NCI-H510A treated with DMSO at 0.1 percent for 48 hours (cell line): ENCODE measurements around the gene IBA57.
A peak's percentile ranks its signal among the peaks of the same experiment; 100 is the strongest.
"Not testable (repeated sequence)": the region's sequence is repeated elsewhere in the genome, so short reads cannot be mapped to it uniquely, and the experiment has no call there.

Source experiments
- DNase-seq: peaks from one replicate; lab custom pipeline; 2025; lab: John Stamatoyannopoulos, UW

IBA57 gene

GRCh38 chr1:228212966-228213844, 47.6 kb downstream of the IBA57 start:
- peak; percentile 82 for DNase-seq

GRCh38 chr1:228213917-228214808, 48.6 kb downstream of the IBA57 start:
- no peak for DNase-seq

GRCh38 chr1:228214921-228215662, 49.5 kb downstream of the IBA57 start:
- DNase-seq: no peak

GRCh38 chr1:228215663-228216116, 50.1 kb downstream of the IBA57 start:
- no peak for DNase-seq

- no peak for DNase-seq
Measured at GRCh38 chr1:228216371-228217320, 51.0 kb downstream of the IBA57 start.

- no peak for DNase-seq
Measured at GRCh38 chr1:228217551-228218344, 52.1 kb downstream of the IBA57 start.

- no peak for DNase-seq
Measured at GRCh38 chr1:228218513-228219244, 53.1 kb downstream of the IBA57 start.

- no peak for DNase-seq
Measured at GRCh38 chr1:228219245-228219961, 53.8 kb downstream of the IBA57 start.

- no peak for DNase-seq
Measured at GRCh38 chr1:228219962-228220780, 54.6 kb downstream of the IBA57 start.

- not testable (repeated sequence) for DNase-seq
Measured at GRCh38 chr1:228221097-228221496, 55.5 kb downstream of the IBA57 start.

GRCh38 chr1:228222548-228222947, 56.9 kb downstream of the IBA57 start:
- DNase-seq: no peak

- DNase-seq: no peak
Measured at GRCh38 chr1:228224198-228225164, 58.9 kb downstream of the IBA57 start.

- DNase-seq: no peak
Measured at GRCh38 chr1:228225165-228225710, 59.6 kb downstream of the IBA57 start.

- no peak for DNase-seq
Measured at GRCh38 chr1:228225740-228226139, 60.1 kb downstream of the IBA57 start.

GRCh38 chr1:228226141-228226874, 60.7 kb downstream of the IBA57 start:
- DNase-seq: no peak
